ENCODE data around the gene STARD5. TPM values are rescaled to one million over a fixed set of nuclear protein-coding genes. Genes with fewer than 3 reads are reported as not detected.

The STARD5 gene
- total RNA-seq, 4 donors from 2014 or later: 11.2 to 54.5 (median 41.3) TPM

DNA sequence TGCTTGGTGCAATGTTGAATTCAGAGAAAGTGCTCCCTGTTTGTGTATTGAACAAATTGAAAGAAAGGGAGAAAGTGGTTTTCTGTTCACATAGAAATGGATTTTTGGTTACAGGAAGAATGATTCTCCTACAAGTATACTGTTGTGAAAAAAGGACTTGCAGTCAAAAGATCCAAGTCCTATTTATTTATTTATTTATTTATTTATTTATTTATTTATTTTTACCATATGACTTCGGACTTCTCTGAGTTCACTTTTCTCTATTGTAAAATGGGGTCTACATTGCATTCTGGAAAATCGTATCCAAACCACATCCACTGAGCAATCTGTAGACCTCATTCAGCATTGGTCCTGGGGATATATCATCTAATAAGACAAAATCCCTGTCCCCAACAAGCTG is 46.1 kb downstream of the STARD5 start:
- DNase-seq: no peak
- no peak overlapping the region for H3K27ac ChIP-seq
- TF ChIP-seq POLR2AphosphoS5 (IDR thresholded peaks at IDR 0.05) (no peak), EP300 (IDR thresholded peaks at IDR 0.05; ENCODE audit: low read depth) (no peak), POLR2A (IDR thresholded peaks at IDR 0.05) (no peak)
- TF ChIP-seq, protein P1, sequence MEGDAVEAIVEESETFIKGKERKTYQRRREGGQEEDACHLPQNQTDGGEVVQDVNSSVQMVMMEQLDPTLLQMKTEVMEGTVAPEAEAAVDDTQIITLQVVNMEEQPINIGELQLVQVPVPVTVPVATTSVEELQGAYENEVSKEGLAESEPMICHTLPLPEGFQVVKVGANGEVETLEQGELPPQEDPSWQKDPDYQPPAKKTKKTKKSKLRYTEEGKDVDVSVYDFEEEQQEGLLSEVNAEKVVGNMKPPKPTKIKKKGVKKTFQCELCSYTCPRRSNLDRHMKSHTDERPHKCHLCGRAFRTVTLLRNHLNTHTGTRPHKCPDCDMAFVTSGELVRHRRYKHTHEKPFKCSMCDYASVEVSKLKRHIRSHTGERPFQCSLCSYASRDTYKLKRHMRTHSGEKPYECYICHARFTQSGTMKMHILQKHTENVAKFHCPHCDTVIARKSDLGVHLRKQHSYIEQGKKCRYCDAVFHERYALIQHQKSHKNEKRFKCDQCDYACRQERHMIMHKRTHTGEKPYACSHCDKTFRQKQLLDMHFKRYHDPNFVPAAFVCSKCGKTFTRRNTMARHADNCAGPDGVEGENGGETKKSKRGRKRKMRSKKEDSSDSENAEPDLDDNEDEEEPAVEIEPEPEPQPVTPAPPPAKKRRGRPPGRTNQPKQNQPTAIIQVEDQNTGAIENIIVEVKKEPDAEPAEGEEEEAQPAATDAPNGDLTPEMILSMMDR (IDR thresholded peaks at IDR 0.05): no peak
- no peak overlapping the region for H3K4me3 ChIP-seq
- intact Hi-C loops (cut with DNase I; ENCODE audit: low total_unique reads) (no loop called here), in situ Hi-C loops (cut with MboI; ENCODE audit: low pct_ligation_motif_present in 1 of 4, low pct_unique_long_range_greater_than_20kb in 1 of 4, low sequenced_read_pairs in 3 of 4) (loop anchor here in 2 of 4 donors (5.0 kb wide), 2 partner anchors 59 to 119 kb away; no protein-coding TSS in a partner anchor)
- no peaks in the 10 kb centered on the region for H3K9me3 ChIP-seq
- H3K4me1 ChIP-seq: peaks cover 9 to 37% (median 21%) of the 10 kb centered on the region in 4 donors
- WGBS, 2 donors (ENCODE audit: low coverage in 1 of 2): 100% methylated on average over 2 of the region's 2 CpGs
- H3K27me3 ChIP-seq: no peaks in the 10 kb centered on the region
- no peaks in the 10 kb centered on the region for H3K36me3 ChIP-seq

DNA sequence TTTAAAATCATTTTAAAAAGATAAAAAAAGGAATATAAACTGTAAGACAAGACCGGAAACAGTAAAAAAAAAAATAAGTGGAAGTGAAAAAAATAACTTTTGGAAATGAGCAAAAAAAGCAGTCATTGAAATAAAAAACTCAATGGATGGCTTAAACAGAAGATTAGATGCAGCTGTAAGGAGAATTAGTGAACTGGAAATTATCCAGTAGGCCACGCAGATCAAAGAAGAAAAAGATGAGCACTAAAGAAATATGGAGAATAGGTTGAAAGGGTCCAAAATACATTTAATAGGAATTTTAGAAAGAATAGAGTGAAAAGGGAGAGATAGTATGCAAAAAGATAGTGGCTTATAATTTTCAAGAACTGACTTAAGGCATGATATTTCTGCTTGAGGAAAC is 47.0 kb downstream of the STARD5 start:
- no peak for DNase-seq
- Histone ChIP-seq H3K4me1 (peaks cover 9 to 37% (median 21%) of the 10 kb centered on the region in 4 donors), H3K36me3 (no peaks in the 10 kb centered on the region), H3K9me3 (no peaks in the 10 kb centered on the region), H3K4me3 (no peak overlapping the region), H3K27ac (no peak overlapping the region), H3K27me3 (no peaks in the 10 kb centered on the region)
- WGBS, 2 donors (ENCODE audit: low coverage in 1 of 2): 86 to 96% methylated on average over 2 of the region's 2 CpGs
- TF ChIP-seq EP300 (IDR thresholded peaks at IDR 0.05; ENCODE audit: low read depth) (no peak), POLR2A (IDR thresholded peaks at IDR 0.05) (no peak), POLR2AphosphoS5 (IDR thresholded peaks at IDR 0.05) (no peak)
- TF ChIP-seq, protein P1 (IDR thresholded peaks at IDR 0.05): no peak
- in situ Hi-C loops (cut with MboI; ENCODE audit: low pct_ligation_motif_present in 1 of 4, low pct_unique_long_range_greater_than_20kb in 1 of 4, low sequenced_read_pairs in 3 of 4): loop anchor here in 2 of 4 donors (5.0 kb wide), 2 partner anchors 60 to 120 kb away; no protein-coding TSS in a partner anchor
- intact Hi-C loops (cut with DNase I; ENCODE audit: low total_unique reads): no loop called here

DNA sequence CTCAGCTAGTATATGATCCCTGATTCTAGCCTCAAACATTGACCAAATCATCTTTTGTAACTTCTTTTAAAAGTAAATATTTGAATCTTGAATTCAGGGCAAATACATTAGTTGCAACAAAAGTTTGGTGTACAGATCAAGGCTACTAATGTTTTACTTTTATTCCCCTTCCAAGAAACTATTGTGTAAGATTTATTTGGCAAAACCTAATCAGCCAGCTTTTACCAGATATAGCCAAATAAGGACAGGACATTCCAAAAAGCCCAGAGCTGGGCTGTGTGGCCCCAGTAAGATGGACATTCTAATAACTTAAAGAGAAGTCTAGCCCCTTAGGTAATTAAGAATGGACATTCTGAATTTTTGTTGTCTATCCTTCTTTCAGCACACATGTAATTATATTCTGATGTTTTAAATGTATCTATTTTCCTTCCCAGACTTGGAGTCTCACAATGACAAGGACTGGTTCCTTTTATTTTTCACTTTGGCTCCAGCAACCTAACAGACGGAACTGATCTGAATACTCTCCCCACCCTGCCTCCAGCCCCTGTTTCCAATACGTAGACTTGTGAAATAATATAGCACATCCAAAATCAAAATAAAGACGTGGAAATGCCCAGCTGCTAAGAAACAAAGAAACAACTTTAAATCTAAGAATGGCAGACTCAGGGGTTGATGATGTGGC is 48.1 kb downstream of the STARD5 start:
- H3K27ac ChIP-seq: peak overlapping the region; percentile 30 to 64 (median 40)

More for the DNA sequence above, 48.1 kb downstream of the STARD5 start:
- Histone ChIP-seq H3K9me3 (no peaks in the 10 kb centered on the region), H3K27me3 (no peaks in the 10 kb centered on the region), H3K4me3 (no peak overlapping the region), H3K36me3 (no peaks in the 10 kb centered on the region), H3K4me1 (peaks cover 5 to 33% (median 17%) of the 10 kb centered on the region in 4 donors)
- intact Hi-C loops (cut with DNase I; ENCODE audit: low total_unique reads) (no loop called here), in situ Hi-C loops (cut with MboI; ENCODE audit: low pct_ligation_motif_present in 1 of 4, low pct_unique_long_range_greater_than_20kb in 1 of 4, low sequenced_read_pairs in 3 of 4) (loop anchor here in 2 of 4 donors (5.0 kb wide), 2 partner anchors 61 to 121 kb away; no protein-coding TSS in a partner anchor)
- TF ChIP-seq, protein P1 (IDR thresholded peaks at IDR 0.05): no peak
- WGBS, 2 donors (ENCODE audit: low coverage in 1 of 2): 73 to 81% methylated on average over 3 of the region's 3 CpGs
- no peak for DNase-seq

Data from transverse colon (tissue), 4 donors.